HepG2 (cell line): ENCODE results near the gene PRR5L. TPM values are rescaled to one million over a fixed set of nuclear protein-coding genes. Genes with fewer than 3 reads are reported as not detected.

Experiments
- GABPB1 ChIP-seq: IDR thresholded peaks from 2 replicates; pipeline ENCODE4 v1.6.1; 2016; ENCODE audit warnings: mild to moderate bottlenecking, missing genetic modification reagents, moderate library complexity, missing compliant biosample characterization
- HNRNPLL ChIP-seq: fragments of 200-400 bp; formaldehyde crosslinking; IDR thresholded peaks from 2 replicates; pipeline ENCODE4 v1.6.1; 2017; ENCODE audit warnings: mild to moderate bottlenecking, low read depth, low read length; ENCODE audit not compliant: poor library complexity, severe bottlenecking
- MBNL3 ChIP-seq: fragments of 250-450 bp; sonication (Bioruptor Pico); conservative IDR thresholded peaks from 2 replicates; pipeline ENCODE4 v1.8.0; 2022; ENCODE audit warnings: mild to moderate bottlenecking, inconsistent platforms
- MLLT10 ChIP-seq: sonication (generic); formaldehyde crosslinking; IDR thresholded peaks from 2 replicates; pipeline ENCODE4 v1.4.0; 2020; ENCODE audit warnings: missing genetic modification reagents
- REPIN1 ChIP-seq: sonication (generic); formaldehyde crosslinking; IDR thresholded peaks from 2 replicates; pipeline ENCODE4 v1.8.0; 2022; ENCODE audit warnings: missing genetic modification reagents, low read depth, mild to moderate bottlenecking, borderline replicate concordance
- RXRB ChIP-seq: IDR thresholded peaks from 2 replicates; pipeline ENCODE4 v1.6.1; 2016; ENCODE audit warnings: borderline replicate concordance, missing genetic modification reagents, missing compliant biosample characterization
- SMAD3 ChIP-seq: sonication (generic); formaldehyde crosslinking; IDR thresholded peaks from 2 replicates; pipeline ENCODE4 v1.4.0; 2020; ENCODE audit warnings: missing genetic modification reagents
- TEAD2 ChIP-seq: sonication (generic); formaldehyde crosslinking; IDR thresholded peaks from 2 replicates; pipeline ENCODE4 v1.9.0; 2021; ENCODE audit warnings: missing genetic modification reagents
- ZNF136 ChIP-seq: sonication (generic); formaldehyde crosslinking; IDR thresholded peaks from 2 replicates; pipeline ENCODE4 v1.8.1; 2022; ENCODE audit warnings: low read depth, mild to moderate bottlenecking, moderate library complexity, missing genetic modification reagents
- ZNF234 ChIP-seq: sonication (generic); formaldehyde crosslinking; conservative IDR thresholded peaks from 2 replicates; pipeline ENCODE4 v1.5.1; 2020; ENCODE audit warnings: mild to moderate bottlenecking, missing genetic modification reagents
- ZNF558 ChIP-seq: sonication (generic); formaldehyde crosslinking; IDR thresholded peaks from 2 replicates; pipeline ENCODE4 v1.9.0; 2022; ENCODE audit warnings: mild to moderate bottlenecking, missing genetic modification reagents, borderline replicate concordance
- ZNF614 ChIP-seq: IDR thresholded peaks from 2 replicates; pipeline ENCODE4 v1.6.1; 2018; ENCODE audit warnings: missing biosample characterization, missing genetic modification reagents, inconsistent platforms, borderline replicate concordance
- ZNF773 ChIP-seq: sonication (generic); formaldehyde crosslinking; IDR thresholded peaks from 2 replicates; pipeline ENCODE4 v1.4.0; 2020; ENCODE audit warnings: missing genetic modification reagents, borderline replicate concordance
- ZSCAN22 ChIP-seq: sonication (generic); formaldehyde crosslinking; IDR thresholded peaks from 2 replicates; pipeline ENCODE4 v1.4.0; 2020; ENCODE audit warnings: mild to moderate bottlenecking, missing genetic modification reagents
- polyA plus RNA-seq, 8 experiments: library from polyadenylated mRNA; depleted of rRNA in 3 of 8; stranded (reverse) in 7 of 8; unstranded in 1 of 8; fragments of >200 nt; fragmentation: Illumina TruSeq in 4 of 8; extraction: Trizol in 4 of 8; gene quantifications; 2 replicates each; pipeline versions ENCODE4 v1.2.1 to v1.2.3, GENCODE V29; 2011 to 2016; ENCODE audit warnings: low read depth in 4 of 8, missing spikeins in 1 of 8, mixed read lengths in 1 of 8; ENCODE audit not compliant: insufficient read depth in 1 of 8
- total RNA-seq, 5 experiments: library from RNA; depleted of rRNA; stranded (reverse); fragments of >200 nt; fragmentation: Illumina TruSeq; extraction: Trizol; gene quantifications; 2 replicates each; pipeline ENCODE4 v1.2.3, GENCODE V29; 2016; ENCODE audit warnings: low read depth in 1 of 5
- TF ChIP-seq, protein P1 (sequence below): sonication (generic); formaldehyde crosslinking; IDR thresholded peaks from 2 replicates; pipeline ENCODE4 v1.8.1; 2022; ENCODE audit warnings: low read depth, mild to moderate bottlenecking, missing genetic modification reagents
- TF ChIP-seq, protein P2 (sequence below), 2 experiments: sonication (generic) in 1 of 2; formaldehyde crosslinking in 1 of 2; IDR thresholded peaks; 2 replicates each; pipeline versions ENCODE4 v1.4.0 to v1.6.1; 2016 to 2020; ENCODE audit warnings: borderline replicate concordance in 1 of 2, low read depth in 1 of 2, mild to moderate bottlenecking in 1 of 2, missing genetic modification reagents in 1 of 2
- TF ChIP-seq, protein P3 (sequence below): sonication (generic); formaldehyde crosslinking; IDR thresholded peaks from 2 replicates; pipeline ENCODE4 v1.8.0; 2022; ENCODE audit warnings: missing genetic modification reagents, mild to moderate bottlenecking, inconsistent platforms, borderline replicate concordance
- TF ChIP-seq, protein P4 (sequence below): sonication (generic); formaldehyde crosslinking; IDR thresholded peaks from 2 replicates; pipeline ENCODE4 v1.8.0; 2022; ENCODE audit warnings: missing genetic modification reagents, mild to moderate bottlenecking, moderate library complexity, borderline replicate concordance

The PRR5L gene
- total and polyA plus RNA-seq, 2 of the 13 experiments (the other 11 are each of a cell fraction or from before 2014, with no cell fraction given) = 0.16 TPM; not detected in 1

DNA sequence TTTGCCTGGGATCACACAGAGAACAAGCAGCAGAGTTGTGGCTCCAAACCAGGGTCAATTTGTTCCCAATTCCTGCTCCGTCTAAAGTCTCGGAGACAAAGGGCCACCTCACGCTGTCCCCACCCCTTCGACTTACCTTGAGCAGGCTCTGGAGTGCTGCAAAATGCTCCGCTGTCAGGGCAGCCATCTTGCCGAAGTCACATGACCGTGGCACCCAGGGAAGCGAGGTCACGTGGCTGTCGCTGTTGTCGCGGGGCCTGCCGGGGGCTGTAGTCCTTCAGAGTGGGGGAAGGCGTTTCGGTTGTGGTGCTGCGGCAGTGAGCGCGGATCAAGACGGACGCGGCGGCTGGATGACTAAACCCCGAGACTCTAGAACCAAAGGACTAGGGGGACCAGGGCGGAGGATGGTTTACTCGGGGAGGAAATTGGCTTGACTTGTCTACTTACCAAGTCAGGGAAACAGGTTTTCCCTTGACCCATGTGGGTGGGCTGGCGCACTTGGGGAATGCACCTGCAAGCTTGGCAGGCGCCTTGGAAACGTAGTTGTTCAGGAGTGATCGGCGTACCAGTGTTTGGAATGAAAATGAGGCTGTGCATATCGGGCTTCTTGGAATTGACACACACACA is 6.7 kb upstream of the PRR5L start, which contains the start of gene COMMD9 (continued):
- TF ChIP-seq, protein P1, sequence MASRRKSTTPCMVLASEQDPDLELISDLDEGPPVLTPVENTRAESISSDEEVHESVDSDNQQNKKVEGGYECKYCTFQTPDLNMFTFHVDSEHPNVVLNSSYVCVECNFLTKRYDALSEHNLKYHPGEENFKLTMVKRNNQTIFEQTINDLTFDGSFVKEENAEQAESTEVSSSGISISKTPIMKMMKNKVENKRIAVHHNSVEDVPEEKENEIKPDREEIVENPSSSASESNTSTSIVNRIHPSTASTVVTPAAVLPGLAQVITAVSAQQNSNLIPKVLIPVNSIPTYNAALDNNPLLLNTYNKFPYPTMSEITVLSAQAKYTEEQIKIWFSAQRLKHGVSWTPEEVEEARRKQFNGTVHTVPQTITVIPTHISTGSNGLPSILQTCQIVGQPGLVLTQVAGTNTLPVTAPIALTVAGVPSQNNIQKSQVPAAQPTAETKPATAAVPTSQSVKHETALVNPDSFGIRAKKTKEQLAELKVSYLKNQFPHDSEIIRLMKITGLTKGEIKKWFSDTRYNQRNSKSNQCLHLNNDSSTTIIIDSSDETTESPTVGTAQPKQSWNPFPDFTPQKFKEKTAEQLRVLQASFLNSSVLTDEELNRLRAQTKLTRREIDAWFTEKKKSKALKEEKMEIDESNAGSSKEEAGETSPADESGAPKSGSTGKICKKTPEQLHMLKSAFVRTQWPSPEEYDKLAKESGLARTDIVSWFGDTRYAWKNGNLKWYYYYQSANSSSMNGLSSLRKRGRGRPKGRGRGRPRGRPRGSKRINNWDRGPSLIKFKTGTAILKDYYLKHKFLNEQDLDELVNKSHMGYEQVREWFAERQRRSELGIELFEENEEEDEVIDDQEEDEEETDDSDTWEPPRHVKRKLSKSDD (CRISPR knock-in tag) = no peak
- TF ChIP-seq REPIN1 (CRISPR knock-in tag) (peak; percentile 71; the same call in 1 of the 2 replicates), RXRB (CRISPR knock-in tag) (peak; percentile 61), TEAD2 (CRISPR knock-in tag) (no peak), ZNF234 (no peak), MBNL3 (no peak), ZNF136 (CRISPR knock-in tag) (0 out of 2 replicates have a peak, but pooled peaks have one; percentile 48), SMAD3 (CRISPR knock-in tag) (peak; percentile 69; the same call in 1 of the 2 replicates), ZNF773 (0 out of 2 replicates have a peak, but pooled peaks have one; percentile 58), HNRNPLL (peak; percentile 51), ZNF558 (CRISPR knock-in tag) (0 out of 2 replicates have a peak, but pooled peaks have one; percentile 76), GABPB1 (CRISPR knock-in tag) (peak; percentile 89), ZNF614 (CRISPR knock-in tag) (peak; percentile 82; the same call in 1 of the 2 replicates), ZSCAN22 (CRISPR knock-in tag) (no peak), MLLT10 (CRISPR knock-in tag) (no peak)
- TF ChIP-seq, protein P2, sequence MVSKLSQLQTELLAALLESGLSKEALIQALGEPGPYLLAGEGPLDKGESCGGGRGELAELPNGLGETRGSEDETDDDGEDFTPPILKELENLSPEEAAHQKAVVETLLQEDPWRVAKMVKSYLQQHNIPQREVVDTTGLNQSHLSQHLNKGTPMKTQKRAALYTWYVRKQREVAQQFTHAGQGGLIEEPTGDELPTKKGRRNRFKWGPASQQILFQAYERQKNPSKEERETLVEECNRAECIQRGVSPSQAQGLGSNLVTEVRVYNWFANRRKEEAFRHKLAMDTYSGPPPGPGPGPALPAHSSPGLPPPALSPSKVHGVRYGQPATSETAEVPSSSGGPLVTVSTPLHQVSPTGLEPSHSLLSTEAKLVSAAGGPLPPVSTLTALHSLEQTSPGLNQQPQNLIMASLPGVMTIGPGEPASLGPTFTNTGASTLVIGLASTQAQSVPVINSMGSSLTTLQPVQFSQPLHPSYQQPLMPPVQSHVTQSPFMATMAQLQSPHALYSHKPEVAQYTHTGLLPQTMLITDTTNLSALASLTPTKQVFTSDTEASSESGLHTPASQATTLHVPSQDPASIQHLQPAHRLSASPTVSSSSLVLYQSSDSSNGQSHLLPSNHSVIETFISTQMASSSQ (IDR thresholded peaks at IDR 0.05; ENCODE audit: low read depth) = peak; percentile 51; the same call in 1 of the 2 replicates
- TF ChIP-seq, protein P2 (CRISPR knock-in tag; IDR thresholded peaks at IDR 0.05; ENCODE audit: borderline replicate concordance) = peak; percentile 67; the same call in 1 of the 2 replicates
- TF ChIP-seq, protein P3, sequence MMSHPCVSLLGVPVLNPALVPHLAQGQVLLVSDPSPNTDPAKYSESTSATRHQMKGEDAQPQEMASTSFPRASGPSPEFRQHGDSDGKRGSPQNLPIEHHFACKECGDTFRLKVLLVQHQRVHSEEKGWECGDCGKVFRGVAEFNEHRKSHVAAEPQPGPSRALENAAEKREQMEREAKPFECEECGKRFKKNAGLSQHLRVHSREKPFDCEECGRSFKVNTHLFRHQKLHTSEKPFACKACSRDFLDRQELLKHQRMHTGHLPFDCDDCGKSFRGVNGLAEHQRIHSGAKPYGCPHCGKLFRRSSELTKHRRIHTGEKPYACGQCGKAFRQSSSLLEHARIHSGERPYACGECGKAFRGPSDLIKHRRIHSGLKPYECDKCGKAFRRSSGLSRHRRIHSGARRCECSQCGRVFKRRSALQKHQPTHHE = no peak
- TF ChIP-seq, protein P4, sequence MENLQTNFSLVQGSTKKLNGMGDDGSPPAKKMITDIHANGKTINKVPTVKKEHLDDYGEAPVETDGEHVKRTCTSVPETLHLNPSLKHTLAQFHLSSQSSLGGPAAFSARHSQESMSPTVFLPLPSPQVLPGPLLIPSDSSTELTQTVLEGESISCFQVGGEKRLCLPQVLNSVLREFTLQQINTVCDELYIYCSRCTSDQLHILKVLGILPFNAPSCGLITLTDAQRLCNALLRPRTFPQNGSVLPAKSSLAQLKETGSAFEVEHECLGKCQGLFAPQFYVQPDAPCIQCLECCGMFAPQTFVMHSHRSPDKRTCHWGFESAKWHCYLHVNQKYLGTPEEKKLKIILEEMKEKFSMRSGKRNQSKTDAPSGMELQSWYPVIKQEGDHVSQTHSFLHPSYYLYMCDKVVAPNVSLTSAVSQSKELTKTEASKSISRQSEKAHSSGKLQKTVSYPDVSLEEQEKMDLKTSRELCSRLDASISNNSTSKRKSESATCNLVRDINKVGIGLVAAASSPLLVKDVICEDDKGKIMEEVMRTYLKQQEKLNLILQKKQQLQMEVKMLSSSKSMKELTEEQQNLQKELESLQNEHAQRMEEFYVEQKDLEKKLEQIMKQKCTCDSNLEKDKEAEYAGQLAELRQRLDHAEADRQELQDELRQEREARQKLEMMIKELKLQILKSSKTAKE (CRISPR knock-in tag) = no peak
